CD14-positive monocyte (primary cell): ENCODE data around the gene EP400. TPM values are rescaled to one million over a fixed set of nuclear protein-coding genes. Genes with fewer than 3 reads are reported as not detected.

Experiments used
- DNase-seq, 3 donors: peaks; one replicate each; pipeline ENCODE4 v3.0.0-alpha.2; 2011 to 2022
- H2AFZ ChIP-seq: 2 replicates; pipeline ENCODE4 v1.6.0; 2012; ENCODE audit warnings: mild to moderate bottlenecking, low read depth, low read length, inconsistent platforms; ENCODE audit not compliant: insufficient read depth, poor library complexity, severe bottlenecking
- H3K27ac ChIP-seq, 2 donors: 1 replicate in 1 of 2; 2 replicates in 1 of 2; pipeline ENCODE4 v1.5.1; 2012 to 2013; ENCODE audit warnings: low read length in 2 of 2, control low read depth in 1 of 2, inconsistent platforms in 1 of 2, low read depth in 1 of 2, mild to moderate bottlenecking in 1 of 2
- H3K27me3 ChIP-seq, 2 donors: one replicate each; pipeline versions ENCODE4 v1.6.0 to v1.6.1; 2011 to 2013; ENCODE audit warnings: low read length in 2 of 2; ENCODE audit not compliant: control insufficient read depth in 2 of 2, insufficient read depth in 2 of 2
- H3K36me3 ChIP-seq, 2 donors: replicated peaks in 1 of 2; 1 replicate in 1 of 2; 2 replicates in 1 of 2; pipeline versions ENCODE4 v1.5.1 to v1.6.1; 2012 to 2013; ENCODE audit warnings: low read length in 2 of 2, control low read depth in 1 of 2, inconsistent platforms in 1 of 2, mild to moderate bottlenecking in 1 of 2; ENCODE audit not compliant: insufficient read depth in 2 of 2, control insufficient read depth in 1 of 2
- H3K4me1 ChIP-seq, 2 donors: 1 replicate in 1 of 2; 2 replicates in 1 of 2; pipeline versions ENCODE4 v1.5.1 to v1.6.1; 2012 to 2013; ENCODE audit warnings: low read length in 2 of 2, control low read depth in 1 of 2, inconsistent platforms in 1 of 2, mild to moderate bottlenecking in 1 of 2, moderate library complexity in 1 of 2; ENCODE audit not compliant: insufficient read depth in 2 of 2, control insufficient read depth in 1 of 2
- H3K4me2 ChIP-seq: replicated peaks from 2 replicates; pipeline ENCODE3; 2012; ENCODE audit warnings: low read length, moderate library complexity, mild to moderate bottlenecking; ENCODE audit not compliant: poor library complexity, severe bottlenecking; ENCODE audit errors: extremely low read depth
- H3K4me3 ChIP-seq, 3 experiments: fragments of 200-600 bp in 1 of 3; sonication (generic) in 1 of 3; replicated peaks in 1 of 3; 1 replicate in 2 of 3; 2 replicates in 1 of 3; pipeline ENCODE4 v1.5.1; 2011 to 2013; ENCODE audit warnings: low read length in 3 of 3, mild to moderate bottlenecking in 3 of 3, control low read depth in 2 of 3, low read depth in 2 of 3, inconsistent platforms in 1 of 3, moderate library complexity in 1 of 3
- H3K79me2 ChIP-seq: 2 replicates; pipeline ENCODE4 v1.6.0; 2012; ENCODE audit warnings: mild to moderate bottlenecking, control low read depth, inconsistent platforms, low read length, moderate library complexity; ENCODE audit not compliant: insufficient read depth
- H3K9ac ChIP-seq: 2 replicates; pipeline ENCODE4 v1.6.0; 2017; ENCODE audit warnings: low read length, mild to moderate bottlenecking; ENCODE audit not compliant: insufficient read depth, poor library complexity, severe bottlenecking
- H3K9me3 ChIP-seq, 2 donors: replicated peaks in 1 of 2; 1 replicate in 1 of 2; 2 replicates in 1 of 2; pipeline versions ENCODE4 v1.5.1 to v1.6.1; 2012 to 2013; ENCODE audit warnings: low read length in 2 of 2, control low read depth in 1 of 2; ENCODE audit not compliant: control insufficient read depth in 1 of 2, insufficient read depth in 1 of 2
- H4K20me1 ChIP-seq: 2 replicates; pipeline ENCODE4 v1.6.0; 2012; ENCODE audit warnings: mild to moderate bottlenecking, low read length, control low read depth, moderate library complexity; ENCODE audit not compliant: insufficient read depth
- H3K27ac Mint-ChIP-seq, 7 donors: one replicate each; pipeline ENCODE4 v1.8.0; 2020; ENCODE audit warnings: mild to moderate bottlenecking in 7 of 7, mixed read lengths in 7 of 7, moderate library complexity in 6 of 7, inconsistent platforms in 2 of 7
- H3K27me3 Mint-ChIP-seq, 3 donors: one replicate each; pipeline ENCODE4 v1.8.0; 2021 to 2022; ENCODE audit warnings: low read depth in 3 of 3, mild to moderate bottlenecking in 3 of 3, mixed read lengths in 3 of 3, moderate library complexity in 3 of 3, inconsistent platforms in 1 of 3
- H3K36me3 Mint-ChIP-seq, 2 donors: one replicate each; pipeline ENCODE4 v1.8.0; 2020; ENCODE audit warnings: mixed read lengths in 2 of 2, inconsistent platforms in 1 of 2, mild to moderate bottlenecking in 1 of 2
- H3K4me1 Mint-ChIP-seq: one replicate; pipeline ENCODE4 v1.8.0; 2020; ENCODE audit warnings: mild to moderate bottlenecking, mixed read lengths
- H3K4me3 Mint-ChIP-seq, 2 donors: one replicate each; pipeline ENCODE4 v1.8.0; 2020; ENCODE audit warnings: mild to moderate bottlenecking in 2 of 2, mixed read lengths in 2 of 2, moderate library complexity in 1 of 2
- H3K9me3 Mint-ChIP-seq, 7 donors: one replicate each; pipeline ENCODE4 v1.8.0; 2020 to 2022; ENCODE audit warnings: mixed read lengths in 7 of 7, mild to moderate bottlenecking in 6 of 7, moderate library complexity in 6 of 7, inconsistent platforms in 2 of 7
- CTCF ChIP-seq: fragments of 200-600 bp; IDR thresholded peaks from one replicate; pipeline ENCODE4 v1.8.0; 2022; ENCODE audit warnings: antibody characterized with exemption, mild to moderate bottlenecking
- WGBS: methylation state at CpG from one replicate; pipeline ENCODE4 v1.1.5; 2013; ENCODE audit warnings: missing lambda C conversion rate; ENCODE audit not compliant: insufficient coverage; 5-methylcytosine and 5-hydroxymethylcytosine counted together
- intact Hi-C, 2 donors: fragments of 100-400 bp; cut with micrococcal nuclease; formaldehyde crosslinking; loops; one replicate each; pipeline versions ENCODE4 v1.15.0 to v1.15.1; 2023
- polyA plus RNA-seq, 3 donors: library from polyadenylated mRNA; depleted of rRNA in 1 of 3; unstranded in 2 of 3; stranded (reverse) in 1 of 3; fragments of 300-500 nt in 2 of 3; fragments of >200 nt in 1 of 3; fragmentation: Illumina TruSeq in 2 of 3; gene quantifications; 1 replicate in 2 of 3; 2 replicates in 1 of 3; pipeline ENCODE4 v1.2.3, GENCODE V29; 2012 to 2021

EP400 gene
- polyA plus RNA-seq, 3 donors = 0.65 to 12.1 (median 0.81) TPM

DNA sequence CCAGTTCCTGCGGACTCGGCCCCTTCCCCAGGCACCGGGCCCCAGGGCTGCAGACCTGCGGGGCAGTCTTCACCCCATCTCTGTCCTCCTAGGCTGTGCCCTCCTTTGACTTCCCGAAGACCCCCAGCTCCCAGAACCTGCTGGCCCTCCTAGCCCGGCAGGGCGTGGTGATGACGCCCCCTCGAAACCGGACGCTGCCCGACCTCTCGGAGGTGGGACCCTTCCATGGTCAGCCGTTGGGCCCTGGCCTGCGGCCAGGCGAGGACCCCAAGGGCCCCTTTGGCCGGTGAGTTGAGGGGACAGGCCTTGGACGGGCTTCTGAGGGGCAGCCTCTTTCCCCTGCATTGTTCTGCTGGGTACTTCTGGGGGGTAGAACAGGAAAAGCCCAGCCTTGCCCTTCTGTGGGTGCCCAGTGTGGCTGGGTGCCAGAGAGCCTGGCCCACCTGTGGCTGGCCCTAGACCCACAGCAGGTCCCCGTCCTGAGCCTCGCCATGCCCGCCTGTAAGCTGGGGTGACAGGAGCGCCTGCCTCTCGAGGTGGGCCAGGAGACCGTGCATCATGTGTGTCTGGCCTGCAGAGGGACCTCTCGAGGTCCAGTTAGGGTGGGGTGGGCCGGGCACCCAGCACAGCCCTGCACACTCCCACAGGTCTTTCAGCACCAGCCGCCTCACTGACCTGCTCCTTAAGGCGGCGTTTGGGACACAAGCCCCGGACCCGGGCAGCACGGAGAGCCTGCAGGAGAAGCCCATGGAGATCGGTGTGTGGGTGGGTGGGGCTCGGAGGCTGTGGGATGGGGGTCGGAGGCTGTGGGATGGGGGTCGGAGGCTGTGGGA lies 33.2 kb upstream of the EP400 start:
- DNase-seq = no peak
- Histone ChIP-seq H4K20me1 (peaks cover 89% of the 10 kb centered on the region), H3K4me3 (no peak overlapping the region), H3K9me3 (no peaks in the 10 kb centered on the region), H3K27ac (no peak overlapping the region), H3K4me2 (no peak overlapping the region), H3K27me3 (no peaks in the 10 kb centered on the region), H3K4me1 (no peaks in the 10 kb centered on the region), H3K9ac (no peak overlapping the region), H3K79me2 (no peaks in the 10 kb centered on the region), H2AFZ (no peak overlapping the region), H3K36me3 (peaks cover 77 to 100% of the 10 kb centered on the region in 2 donors)
- 95% methylated on average over 23 of the region's 36 CpGs for WGBS
- Mint-ChIP-seq H3K4me1 (no peaks in the 10 kb centered on the region), H3K27ac (peak overlapping the region in 1 of 7 donors; percentile 41), H3K36me3 (peaks cover 56 to 82% of the 10 kb centered on the region in 2 donors), H3K4me3 (no peak overlapping the region), H3K27me3 (no peaks in the 10 kb centered on the region), H3K9me3 (no peaks in the 10 kb centered on the region)
- intact Hi-C loops = no loop called here
- TF ChIP-seq CTCF = no peak

- Histone ChIP-seq H3K27me3 (no peaks in the 10 kb centered on the region), H3K4me2 (no peak overlapping the region), H3K27ac (no peak overlapping the region), H3K4me3 (no peak overlapping the region), H2AFZ (no peak overlapping the region), H3K4me1 (no peaks in the 10 kb centered on the region), H3K9me3 (no peaks in the 10 kb centered on the region), H4K20me1 (peaks cover 88% of the 10 kb centered on the region), H3K9ac (no peak overlapping the region), H3K79me2 (no peaks in the 10 kb centered on the region), H3K36me3 (peaks cover 77 to 100% of the 10 kb centered on the region in 2 donors)
- H3K27ac Mint-ChIP-seq = no peak overlapping the region
- H3K4me3 Mint-ChIP-seq = no peak overlapping the region
- TF ChIP-seq CTCF = no peak
- WGBS = 97% methylated on average over 14 of the region's 31 CpGs
- H3K9me3 Mint-ChIP-seq = peaks cover 0 to under 1% (median 0%) of the 10 kb centered on the region in 7 donors
- intact Hi-C loops = no loop called here
- no peaks in the 10 kb centered on the region for H3K4me1 Mint-ChIP-seq
- peak in 1 of 3 donors; percentile 22 for DNase-seq
- no peaks in the 10 kb centered on the region for H3K27me3 Mint-ChIP-seq
- H3K36me3 Mint-ChIP-seq = peaks cover 56 to 82% of the 10 kb centered on the region in 2 donors
Observed at GRCh38 chr12:131917139-131917710, 32.5 kb upstream of the EP400 start.
